Neural progenitor cell (in vitro differentiated cells): ENCODE data around the gene ELSPBP1.

Source experiments
- EZH2 ChIP-seq: fragments of 200-600 bp; sonication (generic); IDR thresholded peaks from 2 replicates; pipeline ENCODE4 v1.6.1; 2017; ENCODE audit warnings: antibody characterized with exemption, mild to moderate bottlenecking, moderate library complexity
- TF ChIP-seq, protein P1 (sequence below): fragments of 200-600 bp; sonication (generic); IDR thresholded peaks from 2 replicates; pipeline ENCODE4 v1.5.1; 2017; ENCODE audit warnings: antibody characterized with exemption, mild to moderate bottlenecking

DNA sequence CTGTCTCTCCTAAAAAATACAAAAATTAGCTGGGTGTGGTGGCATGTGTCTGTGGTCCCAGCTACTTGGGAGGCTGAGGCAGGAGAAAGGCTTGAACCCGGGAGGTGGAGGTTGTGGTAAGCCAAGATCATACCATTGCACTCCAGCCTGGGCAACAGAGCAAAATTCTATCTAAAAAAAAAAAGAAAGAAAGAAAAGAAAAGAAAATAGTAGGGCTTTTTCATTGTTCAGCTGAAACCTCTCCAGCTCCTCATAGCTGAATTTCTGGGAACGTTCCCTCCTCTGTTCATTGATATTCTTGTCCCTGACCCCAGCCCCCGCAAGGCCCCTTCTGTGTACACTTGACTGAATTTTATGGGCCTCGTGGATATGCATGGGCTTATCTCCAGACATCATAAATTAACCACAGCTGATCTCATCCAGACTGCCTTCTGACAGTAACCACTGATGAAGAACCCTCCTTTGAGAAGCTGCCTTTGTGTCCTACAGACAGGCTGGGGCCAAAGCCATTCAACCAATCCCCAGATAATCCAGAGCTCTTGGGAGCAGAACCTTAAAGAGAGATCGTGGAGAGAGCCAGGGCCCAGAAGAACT is at the start of gene ELSPBP1:
- TF ChIP-seq, protein P1, sequence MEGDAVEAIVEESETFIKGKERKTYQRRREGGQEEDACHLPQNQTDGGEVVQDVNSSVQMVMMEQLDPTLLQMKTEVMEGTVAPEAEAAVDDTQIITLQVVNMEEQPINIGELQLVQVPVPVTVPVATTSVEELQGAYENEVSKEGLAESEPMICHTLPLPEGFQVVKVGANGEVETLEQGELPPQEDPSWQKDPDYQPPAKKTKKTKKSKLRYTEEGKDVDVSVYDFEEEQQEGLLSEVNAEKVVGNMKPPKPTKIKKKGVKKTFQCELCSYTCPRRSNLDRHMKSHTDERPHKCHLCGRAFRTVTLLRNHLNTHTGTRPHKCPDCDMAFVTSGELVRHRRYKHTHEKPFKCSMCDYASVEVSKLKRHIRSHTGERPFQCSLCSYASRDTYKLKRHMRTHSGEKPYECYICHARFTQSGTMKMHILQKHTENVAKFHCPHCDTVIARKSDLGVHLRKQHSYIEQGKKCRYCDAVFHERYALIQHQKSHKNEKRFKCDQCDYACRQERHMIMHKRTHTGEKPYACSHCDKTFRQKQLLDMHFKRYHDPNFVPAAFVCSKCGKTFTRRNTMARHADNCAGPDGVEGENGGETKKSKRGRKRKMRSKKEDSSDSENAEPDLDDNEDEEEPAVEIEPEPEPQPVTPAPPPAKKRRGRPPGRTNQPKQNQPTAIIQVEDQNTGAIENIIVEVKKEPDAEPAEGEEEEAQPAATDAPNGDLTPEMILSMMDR = no peak
- no peak for TF ChIP-seq EZH2
